Hepatocyte (in vitro differentiated cells): ENCODE results near the gene CCDC117.

Experiments
- EZH2 ChIP-seq: fragments of 200-600 bp; sonication (generic); IDR thresholded peaks from 2 replicates; pipeline ENCODE4 v1.6.1; 2016; ENCODE audit warnings: antibody characterized with exemption, mild to moderate bottlenecking, borderline replicate concordance
- TF ChIP-seq, protein P1 (sequence below): fragments of 200-600 bp; sonication (generic); IDR thresholded peaks from 2 replicates; pipeline ENCODE4 v1.5.1; 2016; ENCODE audit warnings: antibody characterized with exemption, mild to moderate bottlenecking; ENCODE audit not compliant: poor library complexity

DNA sequence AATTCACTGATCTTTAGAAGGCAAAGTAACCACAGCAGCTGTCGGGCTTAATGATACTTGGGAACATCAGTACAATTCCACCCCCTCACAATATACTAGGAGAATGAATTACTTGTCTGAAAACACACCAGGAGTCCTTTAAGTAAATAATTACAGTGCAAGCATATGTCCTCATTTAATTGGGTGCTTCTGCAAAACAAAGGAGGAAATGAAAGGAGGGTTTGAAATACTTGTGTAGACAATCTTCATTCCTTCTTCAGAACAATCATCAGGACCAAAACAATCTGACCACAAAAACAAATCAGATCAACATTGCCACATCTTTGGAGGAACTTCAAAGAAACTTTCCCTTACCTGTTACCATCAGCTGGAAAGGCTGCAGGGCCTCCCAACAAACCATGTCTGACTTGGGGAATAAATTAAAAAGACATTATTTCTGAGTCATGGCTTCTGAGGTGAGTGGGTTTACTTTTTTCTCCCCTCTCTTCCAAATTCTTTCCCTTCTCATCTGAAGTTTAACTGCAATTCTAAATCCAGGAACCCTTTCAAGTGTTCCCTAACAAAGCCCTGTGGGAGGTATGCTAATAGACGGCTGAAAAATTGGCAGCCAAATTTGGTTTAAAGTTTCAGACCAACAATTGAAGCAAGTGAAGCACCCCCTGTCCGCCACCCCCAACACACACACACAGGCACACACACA lies 12.5 kb upstream of the CCDC117 start:
- TF ChIP-seq, protein P1, sequence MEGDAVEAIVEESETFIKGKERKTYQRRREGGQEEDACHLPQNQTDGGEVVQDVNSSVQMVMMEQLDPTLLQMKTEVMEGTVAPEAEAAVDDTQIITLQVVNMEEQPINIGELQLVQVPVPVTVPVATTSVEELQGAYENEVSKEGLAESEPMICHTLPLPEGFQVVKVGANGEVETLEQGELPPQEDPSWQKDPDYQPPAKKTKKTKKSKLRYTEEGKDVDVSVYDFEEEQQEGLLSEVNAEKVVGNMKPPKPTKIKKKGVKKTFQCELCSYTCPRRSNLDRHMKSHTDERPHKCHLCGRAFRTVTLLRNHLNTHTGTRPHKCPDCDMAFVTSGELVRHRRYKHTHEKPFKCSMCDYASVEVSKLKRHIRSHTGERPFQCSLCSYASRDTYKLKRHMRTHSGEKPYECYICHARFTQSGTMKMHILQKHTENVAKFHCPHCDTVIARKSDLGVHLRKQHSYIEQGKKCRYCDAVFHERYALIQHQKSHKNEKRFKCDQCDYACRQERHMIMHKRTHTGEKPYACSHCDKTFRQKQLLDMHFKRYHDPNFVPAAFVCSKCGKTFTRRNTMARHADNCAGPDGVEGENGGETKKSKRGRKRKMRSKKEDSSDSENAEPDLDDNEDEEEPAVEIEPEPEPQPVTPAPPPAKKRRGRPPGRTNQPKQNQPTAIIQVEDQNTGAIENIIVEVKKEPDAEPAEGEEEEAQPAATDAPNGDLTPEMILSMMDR: no peak
- TF ChIP-seq EZH2: no peak
